D721Med (cell line): ENCODE results near the gene FABP2.
"Not testable (repeated sequence)": the region's sequence is repeated elsewhere in the genome, so short reads cannot be mapped to it uniquely, and the experiment has no call there.

Source experiments
- DNase-seq: peaks from one replicate; pipeline ENCODE4 v3.0.0; 2011; ENCODE audit warnings: low spot score; ENCODE audit not compliant: insufficient read length
- FAIRE-seq: peaks from 2 replicates; lab custom pipeline; 2011; peaks lifted over from hg19 to GRCh38; lab: Jason Lieb, UNC
- CTCF ChIP-seq: IDR thresholded peaks from 2 replicates; pipeline ENCODE4 v1.5.1; 2012; ENCODE audit warnings: mild to moderate bottlenecking, control low read depth; ENCODE audit not compliant: insufficient read depth; ENCODE audit errors: missing control alignments

The FABP2 gene

GRCh38 chr4:119286377-119287002 lies 35.4 kb downstream of the FABP2 start:
- DNase-seq (no peak), FAIRE-seq (no peak)
- peak; percentile 68 for TF ChIP-seq CTCF

GRCh38 chr4:119284876-119285780 lies 36.8 kb downstream of the FABP2 start:
- no peak for TF ChIP-seq CTCF
- no peak for DNase-seq
- FAIRE-seq: peak; percentile 6

- FAIRE-seq (no peak), DNase-seq (no peak)
- TF ChIP-seq CTCF: no peak
These were observed 40.5 kb downstream of the FABP2 start for GRCh38 chr4:119281393-119281792.

GRCh38 chr4:119279945-119280344 lies 42.0 kb downstream of the FABP2 start:
- FAIRE-seq, DNase-seq: not testable (repeated sequence)

GRCh38 chr4:119279541-119279940 lies 42.4 kb downstream of the FABP2 start:
- not testable (repeated sequence) for FAIRE-seq, DNase-seq

GRCh38 chr4:119271361-119272085 lies 50.4 kb downstream of the FABP2 start:
- DNase-seq (no peak), FAIRE-seq (no peak)
- no peak for TF ChIP-seq CTCF

- TF ChIP-seq CTCF: no peak
- FAIRE-seq: no peak
- DNase-seq: no peak
These were observed 53.5 kb downstream of the FABP2 start for GRCh38 chr4:119268466-119268865.
